ENCODE data around the gene TRIM52.

GRCh38 chr5:181265092-181265671, 4.2 kb upstream of the TRIM52 start:
- no peak for TF ChIP-seq POLR2A (IDR thresholded peaks at IDR 0.05; ENCODE audit: extremely low read depth, insufficient read length)
- TF ChIP-seq CTCF (IDR thresholded peaks at IDR 0.05; ENCODE audit: low read depth, low read length) = no peak
- no peak for TF ChIP-seq MAX (IDR thresholded peaks at IDR 0.05; ENCODE audit: low read depth, low read length)
- TF ChIP-seq MYC (IDR thresholded peaks at IDR 0.05; ENCODE audit: low read depth, low read length) = no peak
